Amygdala (tissue), 56 donors: ENCODE results near the gene PPP6R1.
A peak's percentile ranks its signal among the peaks of the same experiment; 100 is the strongest.

Experiments
- DNase-seq, 56 donors: peaks; one replicate each; lab custom pipeline; 2025; lab: John Stamatoyannopoulos, UW

PPP6R1 gene, protein sequence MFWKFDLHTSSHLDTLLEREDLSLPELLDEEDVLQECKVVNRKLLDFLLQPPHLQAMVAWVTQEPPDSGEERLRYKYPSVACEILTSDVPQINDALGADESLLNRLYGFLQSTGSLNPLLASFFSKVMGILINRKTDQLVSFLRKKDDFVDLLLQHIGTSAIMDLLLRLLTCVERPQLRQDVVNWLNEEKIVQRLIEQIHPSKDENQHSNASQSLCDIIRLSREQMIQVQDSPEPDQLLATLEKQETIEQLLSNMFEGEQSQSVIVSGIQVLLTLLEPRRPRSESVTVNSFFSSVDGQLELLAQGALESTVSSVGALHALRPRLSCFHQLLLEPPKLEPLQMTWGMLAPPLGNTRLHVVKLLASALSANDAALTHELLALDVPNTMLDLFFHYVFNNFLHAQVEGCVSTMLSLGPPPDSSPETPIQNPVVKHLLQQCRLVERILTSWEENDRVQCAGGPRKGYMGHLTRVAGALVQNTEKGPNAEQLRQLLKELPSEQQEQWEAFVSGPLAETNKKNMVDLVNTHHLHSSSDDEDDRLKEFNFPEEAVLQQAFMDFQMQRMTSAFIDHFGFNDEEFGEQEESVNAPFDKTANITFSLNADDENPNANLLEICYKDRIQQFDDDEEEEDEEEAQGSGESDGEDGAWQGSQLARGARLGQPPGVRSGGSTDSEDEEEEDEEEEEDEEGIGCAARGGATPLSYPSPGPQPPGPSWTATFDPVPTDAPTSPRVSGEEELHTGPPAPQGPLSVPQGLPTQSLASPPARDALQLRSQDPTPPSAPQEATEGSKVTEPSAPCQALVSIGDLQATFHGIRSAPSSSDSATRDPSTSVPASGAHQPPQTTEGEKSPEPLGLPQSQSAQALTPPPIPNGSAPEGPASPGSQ

DNA sequence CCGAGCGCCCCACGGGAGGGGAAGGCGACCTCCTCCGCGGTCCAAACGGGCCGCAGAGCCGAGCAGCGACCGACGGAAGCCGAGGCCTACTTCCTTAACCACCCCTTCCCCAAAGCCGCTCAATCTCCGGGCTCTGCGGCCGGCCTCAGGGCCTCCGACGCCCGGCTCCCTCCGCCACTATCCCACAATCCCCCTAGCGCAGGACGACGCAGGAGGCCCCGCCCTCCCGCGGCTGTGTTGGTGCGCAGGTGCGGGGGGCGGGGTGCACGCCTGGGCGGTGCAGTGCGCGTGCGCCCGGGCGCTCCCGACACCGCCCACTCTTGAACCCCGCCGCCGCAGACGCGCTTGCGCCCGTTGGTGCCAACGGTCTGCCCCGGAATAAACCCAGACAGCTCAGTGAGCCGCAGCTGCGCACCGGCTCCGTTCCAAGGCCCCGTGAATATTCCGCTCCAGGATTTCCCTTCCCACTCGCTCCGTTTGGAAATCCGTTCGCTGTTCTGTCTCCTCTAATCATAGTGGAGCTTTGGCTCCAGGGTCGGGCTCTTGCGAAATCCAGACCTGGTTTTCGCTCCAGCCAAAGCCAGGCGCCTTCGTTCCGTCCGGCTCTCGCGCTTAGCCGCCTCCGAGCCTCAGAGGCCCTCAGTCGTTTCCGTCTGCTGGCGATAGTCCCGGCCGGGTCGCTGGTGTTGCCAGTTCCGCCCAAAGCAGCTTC, at the start of gene PPP6R1:
TSS of gene PPP6R1 (minus strand) at position 190 of the 712 bp plus-strand sequence. CDS start 11,914 bp downstream, outside the sequence.
- DNase-seq: peak; percentile 68 to 99 (median 96)

DNA sequence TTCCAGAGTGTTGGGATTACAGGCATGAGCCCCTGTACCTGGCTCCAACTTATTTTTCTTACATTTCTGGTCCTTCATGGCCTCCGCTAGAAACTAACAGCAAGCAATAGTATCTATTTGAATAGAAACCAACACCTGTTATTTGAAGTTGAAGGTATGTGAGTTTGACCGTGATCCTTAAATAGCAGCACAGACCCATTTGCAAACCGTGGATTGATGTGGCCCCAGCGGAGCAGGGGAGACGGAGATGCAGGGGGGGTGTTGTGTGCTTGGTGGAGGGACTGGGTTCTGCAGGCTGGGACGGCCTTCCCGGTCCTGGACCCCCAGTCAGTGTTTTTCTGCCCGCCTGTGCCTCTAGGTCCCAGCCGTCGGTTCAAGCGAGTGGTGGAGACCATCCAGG, 49.5 kb upstream of the PPP6R1 start:
- no peak for DNase-seq

DNA sequence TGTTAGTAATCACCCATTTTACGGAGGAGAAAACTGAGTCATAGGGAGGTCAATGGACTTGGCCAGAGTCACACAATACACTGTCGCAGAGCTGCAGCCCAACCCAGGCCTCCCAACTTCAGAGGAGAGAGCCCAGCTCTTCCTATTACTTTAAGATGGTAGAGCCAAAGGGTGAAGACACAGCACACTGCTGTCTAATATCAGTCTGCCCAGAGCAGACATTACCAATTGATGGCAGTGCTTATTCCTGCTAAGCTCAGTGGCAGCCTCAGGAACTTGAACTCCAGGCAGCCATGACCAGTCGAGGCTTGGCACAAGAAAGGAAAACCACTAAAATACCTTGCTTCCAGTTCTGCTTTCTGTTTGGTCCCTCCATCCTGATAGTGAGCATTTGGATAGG, 47.9 kb upstream of the PPP6R1 start:
- DNase-seq: no peak

DNA sequence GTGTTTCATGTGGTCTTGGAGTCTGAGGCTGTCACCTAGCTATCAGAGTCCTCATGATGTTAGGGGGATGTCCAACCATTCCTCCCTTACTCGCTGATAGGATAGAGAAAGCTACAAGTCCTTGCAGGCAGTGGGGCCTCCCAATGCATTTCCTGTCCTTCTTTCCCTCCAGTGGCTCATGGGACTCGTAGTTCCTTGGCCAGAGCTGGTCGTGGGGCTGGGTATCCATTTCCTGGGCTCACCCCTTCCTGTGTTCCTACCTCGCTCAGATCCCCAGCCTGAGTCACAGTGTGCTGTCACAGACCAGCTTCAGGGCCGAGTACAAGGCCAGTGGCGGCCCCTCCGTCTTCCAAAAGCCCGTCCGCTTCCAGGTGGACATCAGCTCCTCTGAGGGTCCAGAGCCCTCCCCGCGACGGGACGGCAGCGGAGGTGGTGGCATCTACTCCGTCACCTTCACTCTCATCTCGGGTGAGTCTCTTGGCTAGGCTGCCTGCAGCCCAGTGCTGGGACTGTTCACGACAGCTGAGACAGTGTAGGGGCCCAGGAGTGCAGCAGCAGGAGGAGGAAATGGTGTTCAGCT, 47.3 kb upstream of the PPP6R1 start:
- DNase-seq: no peak

DNA sequence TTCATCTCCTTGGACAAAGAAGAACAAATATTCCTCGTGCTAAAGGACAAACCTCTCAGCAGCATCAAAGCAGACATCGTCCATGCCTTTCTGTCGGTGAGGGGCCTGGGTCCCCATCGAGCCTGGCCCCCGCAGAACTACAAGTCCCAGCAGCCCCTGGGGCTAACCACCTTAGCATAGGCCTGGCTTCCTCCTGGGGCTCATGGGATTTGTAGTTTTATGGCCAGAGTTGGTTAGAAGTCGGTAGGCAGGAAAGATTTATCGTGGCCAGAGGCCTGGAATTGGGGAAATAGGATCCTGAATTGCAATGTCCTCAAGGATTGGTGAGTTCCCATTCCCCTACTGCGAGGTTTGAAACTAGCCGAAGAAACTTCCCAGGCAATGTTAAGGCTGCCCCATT, 46.7 kb upstream of the PPP6R1 start:
- peak in 1 of 56 donors; percentile 14 for DNase-seq

DNA sequence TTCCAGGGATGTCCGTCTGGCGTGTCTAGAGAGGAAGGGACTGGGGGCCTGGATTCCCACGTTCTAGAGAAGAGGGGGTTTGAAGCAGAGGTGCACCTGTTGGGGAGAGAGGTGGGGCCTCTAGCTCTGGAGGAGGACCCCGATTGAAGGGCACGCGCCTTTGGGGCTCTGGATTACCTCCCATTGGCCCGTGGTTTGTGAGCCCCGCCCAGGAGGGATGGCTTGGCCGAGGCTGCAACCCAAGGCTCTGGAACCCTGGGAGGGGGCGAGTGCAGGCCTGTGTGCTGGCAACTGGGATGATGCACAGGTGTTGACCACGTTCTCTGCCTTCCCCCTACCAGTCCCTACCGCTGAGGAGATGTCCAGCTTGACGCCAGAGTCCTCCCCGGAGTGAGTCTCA, 46.2 kb upstream of the PPP6R1 start:
- no peak for DNase-seq

DNA sequence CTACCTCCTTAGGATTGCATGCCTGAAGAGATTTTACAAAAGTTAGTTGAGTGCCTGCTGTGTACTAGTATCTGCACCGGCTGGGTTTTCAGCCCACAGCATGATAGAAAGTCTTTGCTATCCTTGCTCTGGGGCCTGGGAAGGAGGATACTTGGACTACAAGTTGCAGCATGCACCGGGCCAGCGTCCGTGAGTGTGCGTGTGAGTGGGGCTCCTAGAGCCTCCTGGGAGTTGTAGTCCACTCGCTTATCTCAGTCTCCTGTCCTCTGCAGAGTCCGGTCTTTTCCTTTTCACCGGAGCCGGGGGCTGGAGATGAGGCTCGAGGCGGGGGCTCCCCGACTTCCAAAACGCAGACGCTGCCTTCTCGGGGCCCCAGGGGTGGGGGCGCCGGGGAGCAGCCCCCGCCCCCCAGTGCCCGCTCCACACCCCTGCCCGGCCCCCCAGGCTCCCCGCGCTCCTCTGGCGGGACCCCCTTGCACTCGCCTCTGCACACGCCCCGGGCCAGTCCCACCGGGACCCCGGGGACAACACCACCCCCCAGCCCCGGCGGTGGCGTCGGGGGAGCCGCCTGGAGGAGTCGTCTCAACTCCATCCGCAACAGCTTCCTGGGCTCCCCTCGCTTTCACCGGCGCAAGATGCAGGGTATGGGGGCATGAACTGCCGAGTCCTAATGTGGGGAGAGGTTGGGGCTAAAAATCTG, 45.6 kb upstream of the PPP6R1 start:
- no peak for DNase-seq

DNA sequence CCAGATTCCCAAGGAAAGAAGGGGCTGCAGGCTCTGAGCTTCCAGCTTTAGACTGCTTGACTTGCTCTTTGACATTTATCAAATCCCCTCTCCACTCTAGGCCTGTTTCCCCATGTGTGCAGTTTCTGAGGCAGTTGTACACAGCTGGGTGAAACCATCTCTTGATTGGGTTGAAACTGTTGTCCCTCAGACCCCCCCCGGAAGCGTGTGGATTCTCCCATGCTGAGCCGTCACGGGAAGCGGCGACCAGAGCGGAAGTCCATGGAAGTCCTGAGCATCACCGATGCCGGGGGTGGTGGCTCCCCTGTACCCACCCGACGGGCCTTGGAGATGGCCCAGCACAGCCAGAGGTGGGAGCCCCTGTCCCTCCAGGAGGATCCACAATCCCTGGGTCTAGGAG, 44.7 kb upstream of the PPP6R1 start:
- no peak for DNase-seq

DNA sequence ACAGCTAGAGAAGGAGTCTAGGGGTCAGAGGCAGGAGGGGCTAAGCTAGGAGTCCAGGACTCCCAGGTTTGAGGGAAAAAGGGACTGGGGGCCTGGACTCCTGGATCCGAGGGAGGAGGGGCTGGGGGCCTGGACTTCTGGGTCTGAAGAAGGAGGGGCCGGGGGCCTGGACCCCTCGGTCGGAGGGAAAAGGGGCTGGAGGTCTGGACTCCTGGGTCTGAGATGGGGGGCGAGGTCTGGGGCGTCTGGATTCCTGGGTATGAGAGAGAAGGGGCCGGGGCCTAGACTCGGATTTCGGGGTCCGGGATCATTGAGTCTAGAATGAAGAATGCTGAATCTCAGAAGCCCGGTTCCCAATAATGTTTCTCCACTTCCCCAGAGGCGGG, 43.5 kb upstream of the PPP6R1 start:
- DNase-seq: no peak

DNA sequence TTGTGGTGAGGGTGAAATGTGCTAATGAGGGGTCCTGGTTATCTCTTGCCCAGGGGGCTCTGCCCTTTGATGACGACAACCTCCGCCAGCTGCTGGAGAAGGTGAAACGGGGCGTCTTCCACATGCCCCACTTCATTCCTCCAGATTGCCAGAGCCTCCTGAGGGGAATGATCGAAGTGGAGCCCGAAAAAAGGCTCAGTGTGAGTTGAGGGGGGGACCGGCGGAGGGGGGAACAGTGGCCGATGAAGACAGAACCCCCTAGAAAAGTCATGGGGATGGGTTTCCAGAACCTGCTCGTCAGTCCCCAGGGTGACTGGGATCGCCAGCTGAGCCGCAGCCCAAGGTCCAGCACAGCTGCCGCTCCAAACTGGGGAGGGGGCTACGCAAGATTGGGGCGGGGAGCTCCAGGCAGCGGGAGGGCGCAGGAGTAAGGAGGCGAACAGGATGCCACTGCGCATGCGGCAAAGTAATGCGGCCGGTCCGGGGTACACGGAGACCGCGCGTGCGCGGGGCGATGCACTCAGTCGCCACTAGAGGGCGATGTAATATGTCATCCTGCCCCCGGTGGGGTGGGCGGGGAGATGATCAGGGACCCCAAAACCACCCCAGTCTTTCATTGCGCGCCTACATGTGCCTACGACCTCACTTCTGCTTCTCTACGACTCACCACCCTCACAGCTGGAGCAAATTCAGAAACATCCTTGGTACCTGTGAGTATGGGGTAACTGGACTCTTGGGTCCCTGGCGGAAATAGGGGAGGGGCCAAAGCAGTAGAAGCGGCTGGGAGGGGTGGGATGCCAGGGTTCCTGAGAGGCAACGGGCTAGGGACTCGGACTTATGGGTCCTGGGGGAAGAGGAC, 42.9 kb upstream of the PPP6R1 start:
- DNase-seq: peak in 55 of 56 donors; percentile 14 to 88 (median 67)

DNA sequence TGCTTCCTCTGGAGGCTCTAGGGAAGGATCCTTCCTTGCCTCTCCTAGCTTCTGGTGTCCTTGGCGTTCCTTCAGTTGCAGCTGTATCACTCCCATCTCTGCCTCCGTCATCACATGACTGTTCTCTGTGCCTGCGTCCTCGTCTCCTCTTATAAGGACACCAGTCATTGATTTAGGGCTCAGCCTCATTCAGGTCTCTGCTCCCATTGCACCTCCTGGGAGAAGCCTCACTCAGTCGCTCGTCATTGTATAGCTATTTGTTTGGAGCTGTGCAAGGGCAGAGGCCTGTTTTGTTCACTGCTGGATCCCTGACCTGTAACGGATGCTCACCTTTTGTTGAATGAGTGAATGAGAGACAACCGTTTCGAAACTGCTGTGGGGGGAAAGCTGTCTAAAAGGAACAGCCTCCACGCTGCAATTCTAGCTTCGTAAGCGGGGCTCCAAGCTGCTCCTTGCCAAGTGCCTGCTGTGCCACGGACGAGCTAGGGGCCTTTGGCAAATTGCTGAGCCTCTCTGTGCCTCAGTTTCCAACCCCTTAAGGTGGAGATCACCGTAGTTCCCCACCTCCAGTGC, 42.2 kb upstream of the PPP6R1 start:
- DNase-seq: peak in 17 of 56 donors; percentile 13 to 52 (median 23)

DNA sequence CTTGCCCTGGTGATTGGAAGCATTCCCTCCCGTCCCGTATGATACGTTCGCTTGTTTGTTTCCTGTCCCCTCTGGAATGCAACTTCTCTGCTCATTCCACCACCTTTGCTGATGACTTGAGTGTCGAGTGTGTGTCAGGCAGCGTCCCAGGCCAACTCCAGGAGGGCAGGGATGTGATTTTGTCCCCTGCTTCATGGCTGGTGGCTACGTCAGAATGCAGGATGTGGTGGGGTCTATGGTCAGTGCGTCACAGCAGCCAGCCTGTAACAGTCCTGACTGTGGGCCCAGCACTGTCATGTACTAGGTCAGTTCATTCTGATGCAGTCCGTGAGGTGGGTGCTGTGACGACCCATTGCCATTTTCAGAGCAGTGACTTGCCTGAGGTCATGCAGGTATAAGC, 41.2 kb upstream of the PPP6R1 start:
- no peak for DNase-seq

DNA sequence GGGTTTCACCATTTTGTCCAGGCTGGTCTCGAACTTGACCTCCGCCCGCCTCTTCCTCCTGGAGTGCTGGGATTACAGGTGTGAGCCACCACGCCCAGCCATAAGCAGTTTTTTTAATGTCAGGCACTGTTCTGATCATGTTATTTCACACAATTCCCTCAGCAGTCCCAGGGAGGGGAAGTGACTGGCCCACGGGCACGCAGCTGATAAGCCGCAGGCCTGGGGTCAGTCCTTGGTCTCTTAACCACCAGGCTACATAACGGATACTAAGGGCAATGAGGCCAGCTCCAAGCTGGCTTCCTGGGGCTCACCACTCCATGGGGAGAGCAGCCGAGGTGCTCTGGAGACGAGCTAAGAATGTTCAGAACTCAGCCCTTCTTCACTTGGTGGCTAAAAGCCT, 38.5 kb upstream of the PPP6R1 start:
- no peak for DNase-seq

DNA sequence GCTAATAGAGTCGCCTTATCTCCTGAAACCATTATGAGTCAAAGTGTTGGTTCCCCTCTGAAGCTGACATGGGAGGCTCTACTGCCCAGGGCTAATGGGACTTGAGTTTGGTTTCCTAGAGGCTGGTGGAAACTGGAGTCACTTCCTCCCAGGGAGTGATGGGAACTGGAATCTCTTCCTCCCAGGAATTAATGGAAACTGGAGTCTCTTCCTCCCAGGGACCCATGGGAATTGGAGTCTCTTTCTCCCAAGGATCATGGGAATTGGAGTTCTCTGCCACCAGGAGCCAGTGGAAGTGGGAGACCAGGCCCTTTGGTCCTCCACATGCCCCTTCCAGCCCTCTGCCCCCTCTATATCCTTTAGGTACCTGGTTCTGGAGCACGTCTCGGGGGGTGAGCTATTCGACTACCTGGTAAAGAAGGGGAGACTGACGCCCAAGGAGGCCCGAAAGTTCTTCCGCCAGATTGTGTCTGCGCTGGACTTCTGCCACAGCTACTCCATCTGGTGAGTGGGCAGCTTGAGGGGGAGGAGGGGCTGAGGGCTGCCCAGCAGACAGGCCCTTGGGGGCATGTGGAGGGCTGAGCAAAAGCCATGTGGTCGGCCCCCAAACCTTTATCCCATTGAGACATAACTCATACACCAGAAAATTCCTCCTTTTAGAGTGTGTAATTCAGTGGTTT, 30.4 kb upstream of the PPP6R1 start:
- peak in 2 of 56 donors; percentile 15 to 22 for DNase-seq

DNA sequence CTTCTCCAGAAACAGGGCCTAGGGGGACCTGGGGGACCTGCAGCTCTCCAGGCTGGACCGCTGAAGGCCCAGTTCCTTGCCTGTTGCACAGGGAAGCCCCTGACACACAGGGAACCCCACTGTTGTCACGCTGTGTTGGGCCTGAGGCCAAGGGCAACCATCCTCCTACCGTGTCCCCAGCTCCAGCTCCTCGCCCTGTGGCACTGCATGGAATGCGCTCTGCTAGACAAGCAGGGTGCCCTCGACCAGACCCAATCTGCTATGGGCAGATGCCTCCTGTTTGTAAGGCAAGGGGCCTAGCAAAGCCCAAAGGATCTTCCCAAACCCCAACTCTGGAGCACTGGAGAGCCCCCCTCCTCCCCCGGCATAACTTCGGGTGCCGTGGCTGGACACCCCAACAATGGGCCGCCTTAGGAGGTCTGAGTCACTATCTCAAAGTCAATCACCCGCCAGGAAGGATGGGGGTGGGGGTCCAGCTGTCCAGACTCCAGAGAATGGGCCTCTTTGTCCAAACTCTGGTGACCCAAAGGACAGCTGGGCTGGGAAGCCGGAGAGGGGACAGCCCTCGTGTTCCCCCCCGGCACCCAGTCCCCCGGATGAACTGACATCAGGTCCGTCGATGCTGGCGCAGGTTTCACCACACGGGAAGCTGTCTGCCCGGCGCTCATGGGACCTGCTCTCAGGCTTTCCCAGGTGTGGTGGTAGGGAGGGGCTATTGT, 28.7 kb upstream of the PPP6R1 start:
- DNase-seq: peak in 55 of 56 donors; percentile 50 to 95 (median 86)

DNA sequence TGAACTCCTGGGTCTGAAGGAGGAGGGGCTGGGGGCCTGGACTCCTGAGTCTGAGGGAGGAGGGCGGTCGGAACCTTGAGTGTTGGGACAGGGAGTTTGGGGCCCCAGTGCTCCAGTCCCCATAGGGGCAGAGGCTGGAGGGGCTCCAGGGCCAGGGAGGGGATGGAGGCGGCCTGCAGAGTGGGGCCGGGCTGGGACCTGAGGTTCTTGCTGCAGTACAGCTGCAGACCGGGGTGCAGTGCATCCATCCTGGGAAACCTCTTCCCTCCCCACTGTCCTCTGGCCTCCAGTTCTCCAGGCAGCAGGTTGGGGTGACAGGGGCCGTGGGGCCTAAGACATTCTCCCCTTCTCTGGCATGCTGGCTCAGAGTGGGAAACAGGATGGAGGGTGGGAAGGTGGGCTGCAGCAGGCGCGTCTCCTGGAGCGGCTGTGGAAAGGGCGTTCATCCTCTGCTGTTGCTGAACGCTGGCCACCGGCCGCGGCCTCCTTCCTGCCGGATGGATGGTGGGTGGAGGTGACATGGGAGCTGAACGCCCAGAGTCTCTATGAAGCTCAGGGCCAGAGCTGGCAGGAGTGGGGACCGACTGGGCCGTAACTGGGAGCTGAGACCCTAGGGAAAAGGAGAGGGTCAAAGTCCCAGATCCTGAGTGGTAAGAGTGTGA, 26.5 kb upstream of the PPP6R1 start:
- DNase-seq: peak in 11 of 56 donors; percentile 14 to 48 (median 34)
